ENCODE data around the gene GPR89B.
"Not testable (repeated sequence)": the region's sequence is repeated elsewhere in the genome, so short reads cannot be mapped to it uniquely, and the experiment has no call there.

The GPR89B gene

DNA sequence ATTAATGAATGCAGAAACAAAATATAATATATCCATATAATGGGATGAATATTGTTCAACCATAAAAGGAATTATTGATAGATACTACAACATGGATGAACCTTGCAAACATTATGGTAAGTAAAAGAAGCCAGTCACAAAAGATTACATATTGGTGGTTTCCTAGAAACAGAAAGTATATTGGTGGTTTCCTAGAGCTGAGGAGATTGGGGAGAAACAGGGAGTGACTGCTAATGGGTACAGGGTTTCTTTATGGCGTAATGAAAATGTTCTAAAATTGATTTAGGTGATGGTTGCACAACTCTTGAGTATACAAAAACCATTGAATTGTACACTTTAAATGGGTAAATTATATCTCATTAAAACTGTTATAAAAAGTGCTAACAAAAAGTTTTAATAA is 14.3 kb downstream of the GPR89B start:
- not testable (repeated sequence) for DNase-seq

GRCh38 chr1:147949517-147949916 is 21.3 kb downstream of the GPR89B start:
- not testable (repeated sequence) for DNase-seq

- not testable (repeated sequence) for DNase-seq
These were observed 30.7 kb downstream of the GPR89B start for GRCh38 chr1:147958906-147959305.

DNA sequence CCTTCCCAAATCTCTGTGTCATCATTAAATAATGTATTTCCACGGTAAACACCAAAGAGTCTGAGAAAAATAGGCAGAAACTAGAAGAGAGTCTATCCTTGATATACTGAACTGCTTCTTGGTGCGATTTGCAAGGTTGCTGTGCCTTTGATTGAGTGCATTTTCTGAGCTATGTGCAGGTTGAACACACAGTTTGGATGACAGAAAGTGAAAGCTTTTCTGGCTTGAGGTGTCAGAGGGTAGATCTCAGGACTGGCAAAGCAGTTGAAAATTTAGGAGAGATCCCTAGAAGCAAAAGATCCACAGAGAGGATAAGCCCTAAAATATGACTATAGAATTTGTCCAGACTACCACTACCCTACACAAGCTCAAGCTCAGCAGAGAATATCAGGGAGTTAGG is 31.5 kb downstream of the GPR89B start:
- DNase-seq: not testable (repeated sequence)

GRCh38 chr1:147964575-147964974 is 36.4 kb downstream of the GPR89B start:
- DNase-seq: not testable (repeated sequence)

DNA sequence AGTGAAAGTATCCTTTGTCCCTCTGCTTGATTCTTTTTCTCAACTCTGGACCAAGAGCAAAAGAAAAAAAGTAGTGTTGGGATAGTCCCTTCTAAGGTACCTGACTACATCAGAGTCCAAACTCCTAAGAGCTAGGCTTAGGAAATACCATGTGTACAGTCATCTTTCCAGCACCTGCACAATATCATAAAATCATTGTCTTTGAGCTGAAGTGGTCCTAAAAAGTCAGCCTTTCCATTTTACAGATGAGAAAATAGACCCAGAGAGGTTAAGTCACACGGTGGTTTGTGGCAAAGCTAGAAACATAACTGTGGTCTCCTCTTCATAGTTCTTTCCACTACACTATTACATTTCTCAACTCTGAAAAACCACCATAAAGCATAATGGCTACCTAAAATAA is 38.4 kb downstream of the GPR89B start:
- not testable (repeated sequence) for DNase-seq

DNA sequence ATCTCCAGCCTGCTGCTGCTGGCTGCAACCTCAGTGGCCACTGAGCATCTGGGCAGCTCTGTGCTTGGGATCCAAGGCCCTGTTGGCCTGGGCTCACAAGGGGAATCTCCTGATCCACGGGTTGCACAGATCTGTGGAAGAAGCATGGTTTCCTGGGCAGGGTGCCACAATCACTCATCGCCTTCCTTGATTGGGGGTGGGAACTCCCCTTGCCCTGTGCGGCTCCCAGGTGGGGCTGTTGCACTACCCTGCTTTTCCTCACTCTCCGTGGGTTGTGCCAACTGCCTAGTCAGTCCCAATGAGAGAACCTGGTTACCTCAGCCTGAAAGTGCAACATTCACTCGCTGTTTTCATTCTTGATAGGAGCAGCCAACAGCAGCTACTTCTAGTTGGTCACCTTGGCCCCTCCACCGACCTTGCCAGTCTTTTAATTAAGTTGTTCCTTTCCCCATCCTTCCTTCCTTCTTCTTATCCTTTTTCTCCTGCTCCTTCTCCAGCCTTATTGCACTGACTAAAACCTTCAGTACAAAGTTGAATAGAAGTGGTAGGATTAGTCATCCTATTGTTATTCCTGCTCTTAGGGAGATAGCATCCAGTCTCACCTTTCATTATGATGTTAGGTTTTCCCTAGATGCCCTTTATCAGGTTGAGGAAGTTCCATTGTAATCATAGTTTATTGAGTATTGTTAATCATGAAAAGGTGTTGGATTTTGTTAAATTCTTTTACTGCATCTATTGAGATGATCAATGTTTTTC is 50.9 kb downstream of the GPR89B start:
- not testable (repeated sequence) for DNase-seq

DNA sequence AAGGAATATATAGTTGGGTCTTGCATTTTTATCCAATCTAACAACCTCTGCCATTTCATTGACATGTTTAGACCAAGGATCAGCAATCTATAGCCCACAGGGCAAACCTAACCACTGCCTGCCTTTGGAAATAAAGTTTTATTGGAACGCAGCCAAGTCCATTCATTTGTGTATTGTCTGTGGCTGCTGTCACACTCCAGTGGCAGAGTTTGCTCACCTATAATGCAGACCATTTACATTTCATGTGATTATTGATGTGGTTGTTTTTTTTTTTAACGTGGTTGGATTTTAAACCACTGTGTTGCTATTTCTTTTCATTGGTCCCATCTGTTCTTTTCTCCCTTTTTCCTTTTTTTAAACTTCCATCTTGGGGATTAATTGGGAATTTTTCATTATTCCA is 57.2 kb downstream of the GPR89B start:
- not testable (repeated sequence) for DNase-seq

- DNase-seq: not testable (repeated sequence)
These were observed 59.7 kb downstream of the GPR89B start for GRCh38 chr1:147987893-147988292.

DNA sequence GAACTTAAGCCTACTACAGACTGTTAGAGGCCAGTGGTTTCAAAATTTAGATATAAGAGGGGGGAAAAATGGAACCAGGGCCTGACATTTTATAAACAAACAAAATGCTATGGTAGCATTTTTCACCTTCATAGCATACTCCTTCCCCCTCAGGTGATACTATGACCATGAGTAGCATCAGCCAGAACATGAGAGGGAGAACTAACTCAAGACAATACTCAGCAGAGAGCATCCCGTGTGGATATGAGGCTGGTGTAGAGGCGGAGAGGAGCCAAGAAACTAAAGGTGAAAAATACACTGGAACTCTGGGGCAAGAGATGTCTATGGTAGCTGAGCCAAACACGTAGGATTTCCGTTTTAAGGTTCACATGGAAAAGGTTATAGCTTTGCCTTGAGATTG is 64.7 kb downstream of the GPR89B start:
- not testable (repeated sequence) for DNase-seq

GRCh38 chr1:147993400-147993799 is 65.2 kb downstream of the GPR89B start:
- DNase-seq: not testable (repeated sequence)

DNA sequence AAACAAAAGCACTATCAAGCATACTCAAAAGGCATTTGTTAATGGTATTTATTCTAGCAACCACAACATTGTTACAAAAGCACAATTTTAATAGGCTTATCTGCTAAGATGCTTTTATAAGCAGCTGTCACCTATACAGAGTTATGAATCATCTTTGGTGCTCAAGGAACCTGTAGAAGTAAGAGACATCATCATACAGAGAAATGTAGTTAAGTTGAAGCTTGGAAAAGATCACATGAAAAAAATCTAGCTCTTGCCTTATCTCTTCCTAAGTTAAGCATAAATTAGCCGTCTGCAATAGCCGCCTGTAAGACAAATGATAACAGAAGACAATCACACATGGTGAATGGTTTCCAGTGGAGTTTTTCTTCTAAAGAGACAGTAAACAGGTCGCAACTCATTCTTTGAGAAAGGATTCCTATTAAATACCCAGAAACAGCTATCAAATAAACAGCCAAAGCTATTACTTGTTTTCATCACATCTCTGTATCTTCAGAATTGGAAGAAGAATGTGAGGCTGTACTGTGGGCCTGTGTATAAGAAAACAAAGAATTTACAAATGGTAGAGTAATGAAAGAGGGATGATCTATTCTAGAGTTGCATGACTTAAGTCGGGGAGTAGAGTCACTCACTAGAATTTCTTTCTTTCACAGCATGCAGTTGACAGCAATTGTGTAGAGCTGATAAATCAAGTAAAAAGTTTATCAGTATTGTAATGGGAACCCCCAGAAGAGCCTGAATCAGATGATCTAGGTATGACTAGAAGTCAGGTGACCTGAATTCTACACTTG is 65.8 kb downstream of the GPR89B start:
- not testable (repeated sequence) for DNase-seq

GRCh38 chr1:147996088-147996487 is 67.9 kb downstream of the GPR89B start:
- not testable (repeated sequence) for DNase-seq

DNA sequence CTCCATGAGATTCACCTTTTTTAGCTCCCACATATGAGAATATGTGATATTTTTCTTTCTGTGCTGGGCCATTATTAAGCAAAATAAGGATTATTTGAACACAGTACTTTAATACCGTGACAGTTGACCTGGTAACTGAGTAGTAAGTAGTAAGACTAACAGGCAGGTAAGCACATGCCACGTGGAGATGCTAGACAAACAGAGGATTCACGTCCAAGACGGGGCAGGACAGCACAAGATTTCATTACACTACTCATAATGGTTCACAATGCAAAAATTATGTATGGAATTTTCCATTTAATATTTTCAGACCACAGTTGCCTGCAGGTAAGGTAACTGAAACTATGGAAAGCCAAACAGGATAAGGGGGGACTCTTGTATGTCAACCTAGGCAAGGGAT is 79.5 kb downstream of the GPR89B start:
- not testable (repeated sequence) for DNase-seq

DNA sequence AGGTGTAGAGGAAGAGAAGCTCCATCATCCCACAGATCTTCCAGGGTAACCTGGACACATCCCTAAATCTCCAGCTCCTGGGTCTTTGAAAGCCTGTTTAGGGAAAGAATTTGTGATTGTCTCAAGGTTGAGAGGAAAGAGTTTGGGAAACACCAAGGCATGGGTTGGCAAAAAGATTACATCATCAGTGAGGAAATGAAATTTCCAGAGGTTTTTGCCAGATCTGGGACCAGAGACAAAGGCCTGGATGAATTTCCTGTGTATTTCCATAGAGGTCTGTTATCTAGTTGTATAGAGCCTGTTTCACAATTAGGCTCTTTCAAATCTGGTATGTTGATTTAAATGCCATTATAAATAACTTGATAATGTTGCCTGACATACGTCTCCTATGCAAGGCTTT is 82.3 kb downstream of the GPR89B start:
- no peak for DNase-seq

GRCh38 chr1:148013177-148014144 is 85.2 kb downstream of the GPR89B start:
- not testable (repeated sequence) for DNase-seq

- not testable (repeated sequence) for DNase-seq
These were observed 86.3 kb downstream of the GPR89B start for GRCh38 chr1:148014289-148015200.

GRCh38 chr1:148024918-148025317 is 96.7 kb downstream of the GPR89B start:
- not testable (repeated sequence) for DNase-seq

DNA sequence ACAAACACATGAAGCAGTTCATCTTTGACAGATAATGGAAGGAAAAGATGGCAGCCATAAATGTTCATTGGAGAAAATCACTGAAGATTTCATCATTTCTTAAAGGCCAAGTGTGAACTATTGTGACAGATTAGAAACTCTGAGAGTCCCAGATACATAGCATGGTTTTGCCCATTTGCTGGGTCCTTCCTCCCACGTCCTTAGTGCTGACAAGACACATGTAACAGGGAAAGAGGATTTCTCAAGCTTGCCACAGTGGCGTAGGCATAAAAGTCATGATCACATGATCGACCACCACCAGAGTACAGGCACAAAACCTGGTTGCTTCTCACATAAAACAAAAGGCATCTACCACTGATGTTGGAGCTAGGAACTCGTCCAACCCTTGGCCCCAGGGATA is 98.8 kb downstream of the GPR89B start:
- not testable (repeated sequence) for DNase-seq

- not testable (repeated sequence) for DNase-seq
These were observed 104.0 kb downstream of the GPR89B start for GRCh38 chr1:148032247-148032646.

DNA sequence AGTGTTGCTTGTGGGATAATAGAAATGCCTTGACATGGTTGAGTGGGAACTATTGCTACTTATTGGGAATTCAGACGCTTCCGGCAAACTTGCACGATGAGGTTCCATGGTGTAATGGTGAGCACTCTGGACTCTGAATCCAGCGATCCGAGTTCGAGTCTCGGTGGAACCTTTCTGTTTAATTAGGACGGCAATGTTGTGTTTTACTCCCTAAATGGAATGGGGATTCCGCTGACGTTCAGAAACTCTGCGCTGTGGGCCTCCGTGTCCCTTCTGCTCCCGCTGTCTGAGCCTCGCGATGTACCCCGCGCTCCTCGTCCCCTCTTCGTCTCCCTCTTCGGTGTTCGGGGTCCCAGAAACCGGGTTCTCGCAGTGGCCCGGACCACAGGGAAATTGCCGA is 104.5 kb downstream of the GPR89B start:
- DNase-seq: not testable (repeated sequence)

GRCh38 chr1:148033147-148033546 is 104.9 kb downstream of the GPR89B start:
- DNase-seq: not testable (repeated sequence)
